Stomach (tissue), 9 donors: ENCODE measurements around the gene UGT1A7. TPM values are rescaled to one million over a fixed set of nuclear protein-coding genes. Genes with fewer than 3 reads are reported as not detected.

Experiments used
- DNase-seq, 2 donors: peaks; one replicate each; pipeline versions ENCODE4 v3.0.0 to v3.0.0-alpha.2; 2013 to 2019
- H3K27ac ChIP-seq, 5 donors: fragments of 200-600 bp in 4 of 5; sonication (generic) in 4 of 5; one replicate each; pipeline ENCODE4 v1.5.1; 2013 to 2019; ENCODE audit warnings: mild to moderate bottlenecking in 1 of 5, moderate library complexity in 1 of 5
- H3K27me3 ChIP-seq, 3 donors: fragments of 200-600 bp; sonication (generic); one replicate each; pipeline ENCODE4 v1.5.1; 2017 to 2019; ENCODE audit warnings: mixed run types in 1 of 3
- H3K36me3 ChIP-seq, 4 donors: fragments of 200-600 bp; sonication (generic); 1 replicate in 3 of 4; 2 replicates in 1 of 4; pipeline ENCODE4 v1.5.1; 2016 to 2019
- H3K4me1 ChIP-seq, 4 donors: fragments of 200-600 bp; sonication (generic); one replicate each; pipeline ENCODE4 v1.5.1; 2016 to 2019
- H3K4me3 ChIP-seq, 4 donors: fragments of 200-600 bp; sonication (generic) in 3 of 4; one replicate each; pipeline ENCODE4 v1.5.1; 2016 to 2019; ENCODE audit warnings: mild to moderate bottlenecking in 1 of 4
- H3K9me3 ChIP-seq, 4 donors: fragments of 200-600 bp; sonication (generic); one replicate each; pipeline ENCODE4 v1.5.1; 2016 to 2019
- EP300 ChIP-seq: sonication (generic); formaldehyde crosslinking; IDR thresholded peaks from one replicate; pipeline ENCODE4 v1.6.1; 2017; ENCODE audit warnings: antibody characterized with exemption
- POLR2A ChIP-seq, 4 donors: fragments of 450-650 bp; IDR thresholded peaks; one replicate each; pipeline ENCODE4 v1.6.1; 2016; ENCODE audit warnings: antibody characterized with exemption in 4 of 4, control low read depth in 2 of 4, mild to moderate bottlenecking in 1 of 4, moderate library complexity in 1 of 4
- POLR2AphosphoS5 ChIP-seq, 3 donors: sonication (generic); formaldehyde crosslinking; IDR thresholded peaks; one replicate each; pipeline ENCODE4 v1.6.1; 2016; ENCODE audit warnings: antibody characterized with exemption in 3 of 3
- WGBS, 5 donors: extraction: QIAGEN DNeasy Blood & Tissue Kit in 3 of 5; methylation state at CpG; one replicate each; pipeline versions ENCODE4 v1.1.5 to v1.1.7; 2013 to 2018; 5-methylcytosine and 5-hydroxymethylcytosine counted together
- intact Hi-C: fragments of 100-400 bp; cut with DNase I; formaldehyde crosslinking; loops from one replicate; pipeline ENCODE4 v1.15.1; 2023; ENCODE audit warnings: low total_unique reads
- polyA plus RNA-seq, 3 donors: library from polyadenylated mRNA; stranded (reverse); fragments of 200-250 nt; gene quantifications; one replicate each; pipeline ENCODE4 v1.2.3, GENCODE V29; 2013
- total RNA-seq, 5 donors: library from RNA; depleted of rRNA; stranded (reverse); fragments of >200 nt; gene quantifications; one replicate each; pipeline versions ENCODE4 v1.1.0 to v1.2.3, GENCODE V29; 2014 to 2016
- TF ChIP-seq, protein P1 (sequence below), 7 experiments: fragments of 450-650 bp in 4 of 7; fragments of 200-600 bp in 3 of 7; sonication (generic) in 3 of 7; IDR thresholded peaks; one replicate each; pipeline ENCODE4 v1.5.1; 2016 to 2019; ENCODE audit warnings: antibody characterized with exemption in 7 of 7, control low read depth in 2 of 7, mild to moderate bottlenecking in 1 of 7
- donor health status: healthy with polysubstance abuse.
- donor health status: Bipolar disorder and iron deficiency.
- donor health status: healthy.

Gene UGT1A7
- total and polyA plus RNA-seq, 8 donors = 0.45 to 37.1 (median 3.6) TPM; not detected in 2

DNA sequence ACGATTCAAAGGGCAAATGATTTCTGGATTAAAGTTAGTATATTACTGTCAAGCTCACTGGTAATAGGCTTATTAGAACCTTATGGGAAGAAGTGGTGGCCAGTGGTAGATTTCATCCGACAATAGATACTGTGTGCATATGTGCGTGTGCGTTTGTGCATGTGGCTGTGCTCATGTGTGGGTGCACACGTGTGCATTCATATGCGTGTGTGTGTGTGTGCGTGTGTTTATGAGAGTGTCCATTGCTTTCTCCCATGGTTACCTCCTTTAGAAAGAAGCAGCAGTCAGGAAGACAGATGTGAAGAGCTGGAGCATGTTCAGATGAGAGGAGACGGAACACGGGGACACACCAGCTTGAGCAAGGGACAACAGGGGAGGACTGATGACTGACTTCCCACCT, 87.6 kb downstream of the UGT1A7 start:
- Histone ChIP-seq H3K9me3 (no peaks in the 10 kb centered on the region), H3K4me3 (no peak overlapping the region), H3K4me1 (no peaks in the 10 kb centered on the region), H3K36me3 (peaks cover 0 to 13% (median 4%) of the 10 kb centered on the region in 4 donors), H3K27ac (no peak overlapping the region), H3K27me3 (no peaks in the 10 kb centered on the region)
- DNase-seq = no peak
- intact Hi-C loops = no loop called here
- no peak for TF ChIP-seq POLR2AphosphoS5 (IDR thresholded peaks at IDR 0.05)
- no peak for TF ChIP-seq EP300
- TF ChIP-seq, protein P1, sequence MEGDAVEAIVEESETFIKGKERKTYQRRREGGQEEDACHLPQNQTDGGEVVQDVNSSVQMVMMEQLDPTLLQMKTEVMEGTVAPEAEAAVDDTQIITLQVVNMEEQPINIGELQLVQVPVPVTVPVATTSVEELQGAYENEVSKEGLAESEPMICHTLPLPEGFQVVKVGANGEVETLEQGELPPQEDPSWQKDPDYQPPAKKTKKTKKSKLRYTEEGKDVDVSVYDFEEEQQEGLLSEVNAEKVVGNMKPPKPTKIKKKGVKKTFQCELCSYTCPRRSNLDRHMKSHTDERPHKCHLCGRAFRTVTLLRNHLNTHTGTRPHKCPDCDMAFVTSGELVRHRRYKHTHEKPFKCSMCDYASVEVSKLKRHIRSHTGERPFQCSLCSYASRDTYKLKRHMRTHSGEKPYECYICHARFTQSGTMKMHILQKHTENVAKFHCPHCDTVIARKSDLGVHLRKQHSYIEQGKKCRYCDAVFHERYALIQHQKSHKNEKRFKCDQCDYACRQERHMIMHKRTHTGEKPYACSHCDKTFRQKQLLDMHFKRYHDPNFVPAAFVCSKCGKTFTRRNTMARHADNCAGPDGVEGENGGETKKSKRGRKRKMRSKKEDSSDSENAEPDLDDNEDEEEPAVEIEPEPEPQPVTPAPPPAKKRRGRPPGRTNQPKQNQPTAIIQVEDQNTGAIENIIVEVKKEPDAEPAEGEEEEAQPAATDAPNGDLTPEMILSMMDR (IDR thresholded peaks at IDR 0.05) = no peak
- TF ChIP-seq POLR2A (IDR thresholded peaks at IDR 0.05) = no peak
- WGBS, 5 donors = 93 to 96% (median 94%) methylated on average over 9 of the region's 9 CpGs

DNA sequence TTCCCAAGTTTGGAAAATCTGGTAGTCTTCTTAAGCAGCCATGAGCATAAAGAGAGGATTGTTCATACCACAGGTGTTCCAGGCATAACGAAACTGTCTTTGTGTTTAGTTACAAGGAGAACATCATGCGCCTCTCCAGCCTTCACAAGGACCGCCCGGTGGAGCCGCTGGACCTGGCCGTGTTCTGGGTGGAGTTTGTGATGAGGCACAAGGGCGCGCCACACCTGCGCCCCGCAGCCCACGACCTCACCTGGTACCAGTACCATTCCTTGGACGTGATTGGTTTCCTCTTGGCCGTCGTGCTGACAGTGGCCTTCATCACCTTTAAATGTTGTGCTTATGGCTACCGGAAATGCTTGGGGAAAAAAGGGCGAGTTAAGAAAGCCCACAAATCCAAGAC, 90.5 kb downstream of the UGT1A7 start:
- no peaks in the 10 kb centered on the region for H3K4me1 ChIP-seq
- H3K36me3 ChIP-seq = peaks cover 0 to 13% (median 4%) of the 10 kb centered on the region in 4 donors
- H3K27me3 ChIP-seq = no peaks in the 10 kb centered on the region
- TF ChIP-seq POLR2AphosphoS5 (IDR thresholded peaks at IDR 0.05) (no peak), EP300 (no peak), POLR2A (IDR thresholded peaks at IDR 0.05) (no peak)
- TF ChIP-seq, protein P1 (IDR thresholded peaks at IDR 0.05) = no peak
- WGBS, 5 donors = 90 to 93% (median 92%) methylated on average over 16 of the region's 16 CpGs
- DNase-seq = no peak
- intact Hi-C loops = no loop called here
- H3K4me3 ChIP-seq = no peak overlapping the region
- peaks cover 3 to 19% (median 9%) of the 10 kb centered on the region in 4 donors for H3K9me3 ChIP-seq
- H3K27ac ChIP-seq = no peak overlapping the region

DNA sequence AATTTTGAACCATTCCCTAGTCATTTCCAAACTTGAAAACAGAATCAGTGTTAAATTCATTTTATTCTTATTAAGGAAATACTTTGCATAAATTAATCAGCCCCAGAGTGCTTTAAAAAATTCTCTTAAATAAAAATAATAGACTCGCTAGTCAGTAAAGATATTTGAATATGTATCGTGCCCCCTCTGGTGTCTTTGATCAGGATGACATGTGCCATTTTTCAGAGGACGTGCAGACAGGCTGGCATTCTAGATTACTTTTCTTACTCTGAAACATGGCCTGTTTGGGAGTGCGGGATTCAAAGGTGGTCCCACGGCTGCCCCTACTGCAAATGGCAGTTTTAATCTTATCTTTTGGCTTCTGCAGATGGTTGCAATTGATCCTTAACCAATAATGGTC, 90.9 kb downstream of the UGT1A7 start:
- TF ChIP-seq POLR2AphosphoS5 (IDR thresholded peaks at IDR 0.05) (no peak), POLR2A (IDR thresholded peaks at IDR 0.05) (no peak), EP300 (no peak)
- TF ChIP-seq, protein P1 (IDR thresholded peaks at IDR 0.05) = no peak
- H3K27ac ChIP-seq = no peak overlapping the region
- intact Hi-C loops = no loop called here

DNA sequence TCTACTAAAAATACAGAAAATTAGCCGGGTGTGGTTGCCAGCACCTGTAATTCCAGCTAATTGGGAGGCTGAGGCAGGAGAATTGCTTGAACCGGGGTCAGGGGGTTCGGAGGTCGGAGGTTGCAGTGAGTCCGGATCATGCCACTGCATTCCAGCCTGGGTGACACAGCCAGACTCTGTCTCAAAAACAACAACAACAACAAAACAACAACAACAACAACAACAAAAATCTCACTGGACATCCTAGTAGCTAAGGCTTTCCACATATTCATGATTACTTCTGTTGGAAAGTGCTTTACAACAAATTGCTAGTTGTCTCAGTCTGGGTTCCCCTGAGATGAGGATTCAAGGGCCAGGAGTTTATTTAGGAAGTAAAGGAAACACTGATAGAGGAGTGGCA, 92.2 kb downstream of the UGT1A7 start:
- H3K9me3 ChIP-seq = peaks cover 3 to 20% (median 10%) of the 10 kb centered on the region in 4 donors
- no peak overlapping the region for H3K27ac ChIP-seq
- H3K27me3 ChIP-seq = no peaks in the 10 kb centered on the region
- no peak for DNase-seq
- 86 to 92% (median 91%) methylated on average over 5 of the region's 5 CpGs for WGBS, 5 donors
- no peak for TF ChIP-seq POLR2AphosphoS5 (IDR thresholded peaks at IDR 0.05)
- TF ChIP-seq, protein P1 (IDR thresholded peaks at IDR 0.05) = no peak
- TF ChIP-seq POLR2A (IDR thresholded peaks at IDR 0.05) = no peak
- no peak for TF ChIP-seq EP300
- intact Hi-C loops = no loop called here
- H3K36me3 ChIP-seq = peaks cover 0 to 13% (median 4%) of the 10 kb centered on the region in 4 donors
- H3K4me3 ChIP-seq = no peak overlapping the region
- no peaks in the 10 kb centered on the region for H3K4me1 ChIP-seq

More for the DNA sequence above, 90.9 kb downstream of the UGT1A7 start:
- 64 to 75% (median 73%) methylated on average over 5 of the region's 5 CpGs for WGBS, 5 donors
- H3K4me1 ChIP-seq = no peaks in the 10 kb centered on the region
- peaks cover 0 to 13% (median 4%) of the 10 kb centered on the region in 4 donors for H3K36me3 ChIP-seq
- H3K4me3 ChIP-seq = no peak overlapping the region
- DNase-seq = no peak
- H3K27me3 ChIP-seq = no peaks in the 10 kb centered on the region
- H3K9me3 ChIP-seq = peaks cover 3 to 20% (median 10%) of the 10 kb centered on the region in 4 donors
